Stimulated activated CD4-positive, alpha-beta T cell treated with anti-CD3 and anti-CD28 coated beads, Interleukin-4, amount 100 ng/mL, for 1 hour (primary cell): ENCODE results near the gene CSNK1A1.
"Not testable (repeated sequence)": the region's sequence is repeated elsewhere in the genome, so short reads cannot be mapped to it uniquely, and the experiment has no call there.

Experiments
- DNase-seq: peaks from one replicate; pipeline ENCODE4 v3.0.0-alpha.2; 2020

CSNK1A1 gene

DNA sequence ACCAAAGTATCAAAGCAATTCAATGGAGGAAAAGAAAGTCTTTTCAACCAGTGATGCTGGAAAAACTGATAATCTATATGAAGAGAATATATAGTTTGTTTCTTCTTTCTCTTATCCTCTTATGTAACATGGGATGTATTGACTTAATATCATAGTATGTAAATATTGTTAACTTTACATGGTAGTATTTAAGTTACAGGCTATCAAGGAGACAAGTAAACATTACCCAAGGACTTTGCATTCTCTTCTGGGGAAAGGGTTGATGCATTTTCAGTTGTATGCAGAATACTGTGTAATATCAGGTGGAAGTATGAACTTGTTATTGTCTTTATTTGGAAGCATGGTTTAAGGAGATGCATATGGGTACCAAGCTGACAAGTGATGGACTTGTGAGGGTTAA lies 20.9 kb upstream of the CSNK1A1 start:
- DNase-seq: no peak

DNA sequence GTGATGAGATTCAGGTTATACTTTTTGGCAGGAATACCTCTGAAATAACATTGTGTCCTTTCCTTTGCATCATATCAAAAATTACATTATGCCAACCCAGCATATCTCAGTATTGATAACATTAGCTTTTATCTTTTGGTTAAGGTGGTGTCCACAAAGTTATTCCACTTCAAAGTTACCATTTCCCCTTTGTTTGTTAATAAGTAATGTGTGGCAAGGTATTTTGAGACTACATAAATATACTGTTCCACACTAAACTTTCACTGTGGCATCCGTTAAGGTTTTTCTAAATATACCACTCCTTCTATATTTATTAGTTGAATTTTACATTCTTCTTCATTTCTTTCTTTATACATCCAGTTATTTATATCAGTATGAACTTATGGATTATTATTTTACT lies 16.0 kb upstream of the CSNK1A1 start:
- DNase-seq: no peak

DNA sequence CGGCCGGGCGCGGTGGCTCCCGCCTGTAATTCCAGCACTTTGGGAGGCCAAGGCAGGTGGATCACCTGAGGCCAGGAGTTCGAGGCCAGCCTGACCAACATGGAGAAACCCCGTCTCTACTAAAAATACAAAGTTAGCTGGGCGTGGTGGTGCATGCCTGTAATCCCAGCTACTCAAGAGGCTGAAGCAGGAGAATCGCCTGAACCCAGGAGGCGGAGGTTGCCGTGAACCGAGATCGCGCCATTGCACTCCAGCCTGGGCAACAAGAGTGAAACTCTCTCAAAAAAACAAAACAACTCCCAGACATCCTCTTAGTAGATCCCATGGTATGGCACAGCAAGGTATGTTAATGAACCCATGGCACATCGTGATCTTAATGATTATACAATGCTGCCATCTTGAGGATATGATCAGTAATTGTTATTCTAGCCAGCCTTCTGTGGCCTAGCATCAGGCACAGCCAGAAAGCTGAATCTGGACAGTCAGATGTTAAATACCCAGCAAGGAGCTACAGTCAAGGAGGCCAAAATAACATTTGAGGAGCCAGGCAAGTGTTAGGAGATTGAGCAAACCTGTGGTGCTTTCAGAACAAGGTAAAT lies 13.4 kb upstream of the CSNK1A1 start:
- not testable (repeated sequence) for DNase-seq

DNA sequence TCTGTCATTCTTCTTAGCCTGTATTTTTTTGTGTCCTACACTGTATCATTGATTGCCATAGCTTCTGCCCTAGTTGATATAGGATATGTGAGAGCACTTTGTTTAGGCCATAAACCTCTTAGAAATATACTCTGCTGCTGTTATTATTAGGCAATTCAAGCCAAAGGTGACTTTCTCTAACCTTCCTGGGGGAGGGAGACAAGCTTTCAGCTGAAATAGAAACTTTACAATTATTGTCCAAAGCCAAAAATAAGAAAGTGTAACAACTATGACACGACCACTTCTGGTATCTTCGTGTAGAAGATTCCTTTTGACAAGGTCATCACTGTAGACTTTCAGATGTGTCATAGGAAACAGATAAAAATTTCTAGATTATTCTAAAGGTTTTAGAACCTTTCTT lies 12.2 kb upstream of the CSNK1A1 start:
- DNase-seq: no peak

DNA sequence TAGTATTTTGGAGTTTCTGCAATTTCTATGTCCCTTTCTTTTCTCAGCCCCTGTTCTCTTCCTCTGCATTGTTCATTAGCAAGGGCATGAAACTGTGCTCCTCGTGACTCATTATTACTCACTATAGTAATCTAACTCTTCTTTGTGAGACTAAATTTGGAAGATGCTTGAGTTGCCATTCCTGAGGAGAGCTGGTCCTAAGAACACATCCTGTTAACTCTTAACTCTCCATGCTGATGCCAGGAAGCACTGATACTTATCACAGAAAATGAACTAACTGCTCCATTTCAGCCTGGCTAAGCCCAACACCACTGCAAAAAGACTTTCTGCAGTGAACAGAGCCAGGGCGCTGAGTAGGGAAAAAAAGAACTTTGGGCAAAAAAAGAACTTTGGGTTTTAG lies 10.6 kb upstream of the CSNK1A1 start:
- DNase-seq: no peak

DNA sequence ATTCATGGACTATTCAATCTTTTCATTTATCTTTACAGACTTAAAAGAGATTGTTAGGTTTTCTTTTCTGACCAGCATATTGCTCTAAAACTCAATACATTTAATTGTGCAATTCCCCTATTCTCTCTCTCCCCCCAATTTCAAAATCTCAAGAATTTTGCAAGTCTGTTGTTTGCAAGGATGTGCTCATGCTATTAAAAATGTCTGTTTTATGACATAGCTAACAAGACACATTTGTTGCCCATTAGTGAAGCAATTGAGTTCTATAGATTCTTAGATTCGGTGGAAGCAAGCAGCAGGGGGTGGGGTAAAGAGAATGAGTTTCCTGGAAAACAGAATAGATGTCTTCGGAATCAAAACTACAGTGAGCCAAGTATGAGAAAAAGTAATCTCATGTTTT lies 8.5 kb upstream of the CSNK1A1 start:
- no peak for DNase-seq

DNA sequence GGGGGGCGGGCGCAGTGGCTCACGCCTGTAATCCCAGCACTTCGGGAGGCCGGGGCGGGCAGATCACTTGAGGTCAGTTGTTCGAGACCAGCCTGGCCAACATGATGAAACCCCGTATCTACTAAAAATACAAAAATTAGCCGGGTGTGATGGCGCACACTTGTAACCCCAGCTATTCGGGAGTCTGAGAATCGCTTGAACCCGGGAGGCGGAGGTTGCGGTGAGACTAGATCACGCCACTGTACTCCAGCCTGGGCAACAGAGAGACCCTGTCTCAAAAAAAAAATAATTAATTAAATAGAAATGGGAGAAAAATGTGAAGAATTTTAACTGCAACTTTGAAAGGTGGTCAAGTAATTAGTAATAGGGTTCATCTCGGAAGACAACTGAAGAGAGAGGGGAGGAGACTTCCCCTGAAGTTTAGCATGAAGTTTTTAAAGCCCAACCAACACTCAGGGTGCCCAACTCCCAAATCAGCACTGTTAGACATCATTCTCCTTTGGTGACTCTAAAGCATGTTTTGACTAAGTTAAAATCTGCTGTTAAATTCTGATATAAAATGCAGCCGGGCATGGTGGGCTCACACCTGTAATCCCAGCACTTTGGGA lies 1.4 kb upstream of the CSNK1A1 start:
- DNase-seq: no peak

DNA sequence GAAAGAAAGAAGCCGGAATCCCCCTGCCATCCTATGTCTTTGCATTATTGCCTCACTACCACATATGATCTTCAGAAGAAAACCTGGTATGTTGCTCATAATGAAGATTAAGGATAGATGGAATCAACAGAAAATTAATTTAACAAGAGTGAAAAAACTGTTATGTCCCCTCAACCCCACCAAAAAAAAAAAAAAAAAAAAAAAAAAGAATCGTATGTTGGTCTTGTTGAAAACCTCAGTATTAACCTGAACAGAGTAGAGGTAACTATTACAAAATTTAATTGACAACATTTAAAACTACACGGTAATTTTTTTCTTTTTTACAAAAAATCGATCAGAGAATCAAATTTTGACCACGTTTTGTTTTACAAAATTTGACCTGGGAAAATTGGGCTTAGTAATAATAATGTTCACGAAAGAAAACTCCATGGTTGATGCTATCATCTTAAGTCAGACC lies 827 bp upstream of the CSNK1A1 start:
- no peak for DNase-seq

DNA sequence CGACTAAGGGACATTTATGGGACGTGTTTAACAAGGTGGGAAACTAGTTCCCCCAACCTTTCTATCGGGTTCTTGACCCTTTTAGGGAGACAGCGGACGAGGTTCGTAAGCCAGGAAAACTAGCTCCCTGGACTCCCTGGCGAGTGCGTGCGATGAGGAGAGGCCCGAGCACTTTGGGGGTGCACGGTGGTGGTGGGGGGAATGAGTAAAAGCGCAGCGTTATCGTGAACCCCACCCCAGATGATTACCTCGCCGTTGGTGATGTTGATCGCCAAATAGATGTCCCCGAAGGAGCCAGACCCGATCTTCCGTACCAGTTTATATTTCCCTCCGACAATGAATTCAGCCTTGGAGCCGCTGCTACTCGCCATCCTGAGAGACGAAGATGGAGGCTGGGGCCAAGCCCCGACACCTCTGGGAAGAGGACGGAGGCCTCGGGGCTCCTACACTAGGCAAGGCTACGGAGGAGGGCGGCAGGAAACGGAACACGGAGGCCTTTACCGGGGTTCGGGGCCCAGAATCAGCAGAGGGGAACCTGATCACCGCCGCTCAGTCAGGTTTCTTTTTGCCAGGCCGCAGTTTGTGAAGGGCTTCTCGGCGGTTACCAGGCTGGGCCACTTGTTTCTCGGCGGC lies 529 bp downstream of the CSNK1A1 start:
- DNase-seq: no peak

DNA sequence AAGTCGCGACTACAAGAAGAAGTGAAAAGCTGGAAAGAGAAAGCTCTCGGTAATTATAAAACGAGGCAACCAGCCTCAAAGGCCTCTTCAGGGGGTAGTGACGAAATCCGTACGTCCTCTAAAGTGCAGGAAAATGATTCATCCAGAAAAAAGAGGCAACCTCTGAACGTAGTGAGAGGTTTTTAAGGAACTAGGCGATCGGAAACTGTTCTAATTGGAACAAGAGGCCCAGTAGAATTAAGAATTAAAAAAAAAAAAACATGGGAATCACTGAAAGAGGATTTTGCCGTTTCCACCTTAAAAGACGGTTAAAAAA lies 1.0 kb downstream of the CSNK1A1 start:
- no peak for DNase-seq

DNA sequence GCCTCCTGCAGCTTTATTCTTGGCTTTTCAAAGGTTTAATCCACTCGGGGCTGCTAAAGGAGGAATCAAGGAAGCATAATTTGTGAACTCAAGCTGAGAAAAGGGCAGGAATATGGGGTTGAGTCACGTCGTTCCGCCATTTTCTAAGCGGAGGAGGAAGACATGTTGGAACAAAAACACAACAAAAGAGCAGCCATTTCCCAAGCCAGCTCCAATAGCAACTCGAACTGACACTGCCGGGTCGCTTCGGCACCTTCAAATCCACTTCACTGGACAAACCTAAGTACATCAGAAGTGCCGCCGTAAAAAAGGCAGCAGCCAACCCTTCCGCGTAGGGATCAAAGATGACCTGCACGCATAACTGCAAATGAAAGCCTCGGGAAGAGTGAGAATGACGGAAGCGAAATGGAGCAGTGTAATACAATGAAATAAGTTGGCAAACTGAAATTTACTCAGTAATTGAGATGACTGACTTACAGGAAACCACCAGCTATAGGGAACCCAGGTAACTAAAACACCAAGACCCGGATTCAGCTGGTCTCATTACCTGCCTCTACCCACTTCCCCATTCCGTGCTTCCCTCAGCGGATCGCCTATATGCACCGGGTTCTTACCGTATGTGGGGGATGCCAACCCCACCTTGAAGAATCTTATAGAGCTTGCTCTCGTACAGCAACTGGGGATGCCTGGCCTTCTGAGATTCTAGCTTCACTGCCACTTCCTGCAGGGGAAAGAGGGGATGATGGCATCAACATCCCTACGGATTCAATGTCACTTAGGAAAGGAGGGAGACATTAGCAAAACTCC lies 1.6 kb downstream of the CSNK1A1 start:
- peak; percentile 23 for DNase-seq

DNA sequence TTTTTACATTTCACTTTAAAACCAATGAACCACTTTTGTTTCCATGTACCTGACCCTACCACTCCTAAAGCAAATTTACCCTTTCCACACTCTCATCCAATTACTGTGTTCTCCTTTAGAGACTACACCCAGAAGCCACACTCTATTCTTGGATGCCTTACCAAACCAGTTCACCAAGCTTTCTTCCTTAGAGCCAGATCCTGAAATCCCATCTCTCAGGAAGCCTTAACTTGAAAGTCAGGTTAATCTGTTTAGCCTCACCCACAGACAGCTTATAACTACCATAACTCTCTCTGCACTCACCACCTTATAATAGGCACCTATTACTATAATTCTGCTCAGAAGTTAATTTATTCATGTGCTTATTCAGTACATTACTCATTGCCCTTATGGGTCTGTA lies 4.3 kb downstream of the CSNK1A1 start:
- DNase-seq: no peak

DNA sequence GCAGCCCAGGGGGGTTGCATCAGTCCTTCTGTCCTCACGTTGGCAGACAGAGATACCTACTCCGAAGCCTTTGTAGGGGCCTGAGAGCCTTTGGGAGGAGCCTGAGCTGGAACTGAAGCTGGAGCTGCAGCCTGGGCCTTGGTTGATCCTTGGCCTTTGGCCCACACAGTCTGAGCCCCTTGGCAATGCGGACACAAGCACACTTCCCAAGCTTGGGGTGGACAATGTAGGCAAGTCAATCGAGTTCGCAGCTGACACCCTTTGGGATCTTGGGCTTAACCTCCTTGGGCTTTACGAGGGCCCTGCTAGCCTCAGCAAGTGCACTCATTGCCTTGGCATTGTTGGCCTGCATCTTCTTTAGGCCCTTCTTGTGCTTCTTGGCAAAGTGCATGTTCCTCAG lies 5.9 kb downstream of the CSNK1A1 start:
- DNase-seq: no peak

DNA sequence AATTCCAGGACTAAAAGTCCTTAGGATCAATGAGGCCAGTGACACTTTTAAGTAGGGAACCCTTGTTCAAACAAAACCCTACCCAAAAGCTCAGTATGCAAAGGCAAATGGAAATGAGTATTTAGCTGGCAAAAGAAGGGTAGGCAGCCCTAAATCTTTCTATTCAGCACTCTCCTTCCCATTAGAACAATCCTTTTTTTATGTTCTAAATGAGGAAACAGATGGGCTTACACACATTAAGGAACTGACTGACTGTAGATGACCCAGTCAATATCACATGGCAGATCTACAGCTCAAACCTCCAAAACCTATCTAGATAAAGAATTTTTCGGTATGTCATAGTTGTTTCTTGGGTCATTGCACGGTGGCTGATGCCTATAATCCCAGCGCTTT lies 7.2 kb downstream of the CSNK1A1 start:
- DNase-seq: no peak

DNA sequence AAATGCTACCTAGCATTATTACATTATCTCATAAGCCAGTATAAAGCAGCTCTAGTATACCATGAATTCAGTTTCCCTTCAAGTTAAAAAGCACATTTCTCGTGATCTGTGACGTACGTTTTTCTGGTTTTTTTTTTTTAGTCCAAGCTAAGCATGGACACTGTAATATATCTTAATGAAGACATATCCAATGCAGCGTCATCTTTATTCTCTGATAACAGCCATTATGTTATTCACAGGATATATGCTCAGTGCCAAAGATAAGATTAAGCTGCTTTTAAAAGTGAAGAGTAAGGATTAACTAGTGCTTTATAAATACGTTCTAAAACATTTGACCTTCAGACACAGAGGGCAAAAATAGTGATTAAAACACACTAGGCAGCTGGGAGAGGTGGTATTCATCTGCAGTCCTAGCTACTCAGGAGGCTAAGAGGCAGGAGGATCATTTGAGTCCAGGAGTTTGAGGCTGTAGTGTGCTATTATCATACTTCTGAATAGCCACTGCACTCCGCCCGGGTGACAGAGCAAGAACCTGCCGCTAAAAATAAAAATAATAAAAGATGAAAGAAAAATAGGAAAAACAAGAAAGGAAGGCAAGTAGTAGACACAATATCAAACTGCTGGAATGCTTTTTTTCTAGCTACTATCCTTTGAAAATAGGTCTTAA lies 7.7 kb downstream of the CSNK1A1 start:
- DNase-seq: no peak

DNA sequence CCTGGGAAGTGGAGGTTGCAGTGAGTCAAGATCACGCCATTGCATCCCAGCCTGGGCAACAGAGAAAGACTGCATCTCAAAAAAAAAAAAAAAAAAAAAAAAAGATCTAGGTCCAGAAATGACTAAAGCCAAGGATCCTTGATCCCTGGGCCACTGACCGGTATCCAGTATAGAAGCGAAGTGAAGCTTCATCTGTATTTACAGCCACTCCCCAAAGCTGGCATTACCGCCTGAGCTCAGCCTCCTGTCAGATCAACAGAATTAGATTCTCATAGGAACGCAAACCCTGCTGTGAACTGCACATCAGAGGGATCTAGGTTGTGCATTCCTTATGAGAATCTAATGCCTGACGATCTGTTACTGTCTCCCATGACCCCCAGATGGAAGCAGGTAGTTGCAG lies 9.3 kb downstream of the CSNK1A1 start:
- no peak for DNase-seq

DNA sequence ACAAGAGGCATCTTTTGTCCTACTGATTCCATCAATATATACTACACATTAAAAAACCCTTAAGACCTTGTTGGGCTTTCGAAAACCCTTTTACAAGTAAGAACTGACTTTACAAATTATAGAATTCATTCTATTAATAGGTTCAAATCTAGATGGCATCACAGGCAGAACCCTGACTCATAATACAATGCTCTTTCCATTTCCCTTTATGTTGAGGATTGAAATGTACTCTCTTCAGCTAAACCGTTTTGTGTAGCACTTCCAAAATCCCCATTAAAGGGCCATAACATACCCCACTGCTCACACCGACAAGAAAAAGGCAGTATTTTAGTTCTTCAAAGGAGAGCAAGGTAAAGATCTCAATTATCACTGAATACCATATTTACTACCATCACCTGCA lies 11.2 kb downstream of the CSNK1A1 start:
- no peak for DNase-seq

DNA sequence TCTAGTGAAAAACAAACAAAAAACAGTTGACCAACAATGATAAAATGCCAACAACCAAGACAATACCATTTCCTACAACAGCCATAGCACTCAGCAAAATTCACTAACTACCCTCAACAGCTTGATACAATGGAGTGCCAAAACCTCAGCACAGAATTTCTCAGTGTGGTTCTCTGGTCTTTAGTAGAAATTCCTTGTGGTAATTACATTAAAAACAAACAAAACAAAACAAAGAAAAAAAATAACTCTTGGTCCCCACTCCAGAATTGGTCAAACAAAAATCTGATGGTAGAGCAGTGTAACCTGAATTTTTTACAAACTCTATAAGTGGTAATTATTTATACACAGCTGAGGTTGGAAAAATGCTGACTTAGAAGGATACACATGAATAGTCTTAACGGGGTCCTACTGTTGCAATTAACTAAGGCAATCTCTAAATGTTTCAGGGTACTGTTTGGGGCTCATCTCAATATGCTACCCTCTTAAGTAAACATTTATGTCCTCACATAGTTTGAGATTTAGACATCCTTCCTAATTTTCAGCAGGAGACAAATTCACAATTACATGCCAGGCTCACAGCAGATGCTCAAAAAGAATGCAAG lies 13.8 kb downstream of the CSNK1A1 start:
- no peak for DNase-seq

DNA sequence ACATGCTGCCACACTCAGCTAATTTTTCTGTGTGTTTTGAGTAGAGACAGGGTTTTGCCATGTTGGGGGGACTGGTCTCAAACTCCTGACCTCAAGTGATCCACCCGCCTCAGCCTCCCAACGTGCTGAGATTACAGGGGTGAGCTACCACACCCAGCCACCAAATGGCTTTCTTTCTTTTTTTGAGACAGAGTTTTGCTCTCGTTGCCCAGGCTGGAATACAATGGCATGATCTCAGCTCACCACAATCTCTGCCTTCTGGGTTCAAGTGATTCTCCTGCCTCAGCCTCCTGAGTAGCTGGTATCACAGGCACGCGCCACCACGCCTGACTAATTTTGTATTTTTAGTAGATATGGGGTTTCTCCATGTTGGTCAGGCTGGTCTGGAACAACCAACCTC lies 15.5 kb downstream of the CSNK1A1 start:
- DNase-seq: not testable (repeated sequence)

DNA sequence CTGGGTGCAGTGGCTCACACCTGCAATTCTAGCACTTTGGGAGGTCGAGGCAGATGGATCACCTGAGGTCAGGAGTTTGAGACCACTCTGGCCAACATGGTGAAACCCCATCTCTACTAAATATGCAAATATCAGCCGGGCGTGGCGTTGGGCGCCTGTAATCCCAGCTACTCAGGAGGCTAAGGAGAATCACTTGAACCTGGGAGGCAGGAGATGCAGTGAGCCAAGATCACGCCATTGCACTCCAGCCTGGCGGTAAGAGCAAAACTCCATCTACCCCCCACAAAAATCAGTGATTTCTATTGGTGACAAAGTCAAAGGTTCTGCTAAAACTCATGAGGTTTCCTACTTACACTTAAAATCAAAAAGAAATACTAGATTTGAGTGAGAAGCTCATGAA lies 18.8 kb downstream of the CSNK1A1 start:
- DNase-seq: no peak

DNA sequence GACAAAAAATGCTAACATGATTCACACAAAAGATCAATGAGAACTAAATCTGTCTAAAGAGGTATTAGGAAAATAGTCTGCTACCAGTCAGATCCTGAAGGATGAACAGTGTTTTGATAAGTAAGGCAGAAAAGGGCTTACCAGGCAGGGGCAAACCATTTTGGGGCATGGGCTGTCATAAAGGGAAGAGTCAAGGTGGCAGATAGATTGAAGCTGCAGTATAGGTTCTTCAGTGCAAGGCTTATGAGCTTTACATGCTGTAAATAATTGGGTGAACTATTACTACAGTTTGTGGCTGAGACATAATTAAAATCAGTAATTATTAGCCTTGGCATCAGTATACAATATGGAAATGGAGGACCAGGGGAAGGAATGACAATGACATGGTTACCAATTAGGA lies 21.8 kb downstream of the CSNK1A1 start:
- DNase-seq: no peak

DNA sequence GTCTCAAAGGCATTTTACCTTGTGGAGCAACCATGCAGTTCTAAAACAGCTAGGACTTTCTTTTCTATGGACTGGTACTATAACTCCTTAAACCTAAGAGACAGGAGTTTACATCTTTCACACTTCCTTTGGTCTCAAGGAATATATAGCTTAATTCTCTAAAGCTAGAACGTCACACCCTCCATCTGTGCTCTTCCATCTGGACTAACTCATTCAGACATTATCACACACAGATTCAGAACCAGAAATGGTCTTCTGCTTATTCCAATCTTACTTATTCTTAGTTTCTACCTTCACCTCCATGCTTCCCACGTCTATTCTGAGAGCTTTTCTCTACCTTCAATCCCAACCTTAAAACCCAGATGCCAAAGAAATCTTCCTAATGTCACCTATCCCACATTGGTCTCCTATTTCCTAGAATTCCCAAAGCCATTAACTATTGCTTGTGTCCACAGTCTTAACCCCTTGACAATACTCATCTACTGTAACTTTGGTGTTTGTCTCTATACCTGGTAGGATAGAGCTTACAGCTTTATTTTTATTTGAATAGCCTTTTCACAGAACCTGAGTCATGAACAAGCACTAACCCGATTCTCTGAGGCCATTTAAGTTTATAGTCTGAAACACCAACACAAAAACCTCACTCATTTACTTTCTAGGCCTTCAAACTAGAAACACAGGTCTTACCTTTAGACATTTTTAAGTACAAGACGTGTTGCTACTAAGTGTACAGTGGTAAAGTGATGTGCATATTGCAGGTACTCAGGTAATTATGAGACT lies 22.8 kb downstream of the CSNK1A1 start:
- no peak for DNase-seq
